Astrocyte (in vitro differentiated cells and primary cell): ENCODE results near the gene PLEKHO2.

Experiments used
- EZH2 ChIP-seq: IDR thresholded peaks from 2 replicates; pipeline ENCODE4 v1.6.1; 2012; ENCODE audit warnings: mild to moderate bottlenecking, low read length, inconsistent platforms; ENCODE audit not compliant: insufficient read depth
- TF ChIP-seq, protein P1 (sequence below): IDR thresholded peaks from 2 replicates; pipeline ENCODE4 v1.5.1; 2011; ENCODE audit warnings: low read depth, mild to moderate bottlenecking, inconsistent platforms, low read length, moderate library complexity; ENCODE audit not compliant: insufficient read depth

DNA sequence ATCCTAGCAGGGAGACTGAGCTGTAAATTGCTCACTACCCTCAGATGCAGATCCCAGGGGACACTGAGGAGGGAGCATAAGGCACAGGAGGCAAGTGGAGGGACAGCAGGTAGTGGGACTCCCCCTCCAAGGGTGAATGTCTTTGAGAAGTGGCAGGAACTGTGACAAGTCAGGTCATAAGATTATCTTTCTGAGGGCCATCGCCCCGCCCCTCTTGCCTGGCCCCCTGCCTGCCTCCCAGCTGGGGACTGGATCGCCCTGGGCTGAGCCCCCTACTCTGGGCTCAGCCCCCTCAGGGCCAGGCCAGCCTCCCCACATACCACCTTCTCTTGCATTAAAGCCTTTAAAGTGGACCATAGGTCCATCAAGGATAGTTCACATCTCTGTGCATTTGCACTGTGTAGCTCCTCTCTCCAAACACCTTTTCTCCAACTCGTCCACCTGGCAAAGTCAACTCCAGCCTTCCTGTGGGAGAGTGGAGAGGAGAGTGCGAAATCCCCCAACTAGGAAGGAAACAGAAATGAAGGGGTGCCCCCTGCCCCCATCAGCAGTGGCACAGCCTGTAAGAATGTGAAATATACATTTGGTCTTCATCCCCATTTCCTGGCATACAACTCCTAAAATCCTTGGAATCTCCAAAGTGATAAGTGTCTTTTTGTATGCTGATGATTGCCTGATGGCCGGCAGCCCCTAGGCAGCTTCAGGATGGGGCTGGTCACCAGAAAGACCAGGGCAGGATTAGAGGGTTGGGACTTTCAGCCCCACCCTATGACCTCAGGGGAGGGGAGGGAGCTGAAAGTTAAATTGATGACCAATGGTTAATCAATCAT is 31.0 kb upstream of the PLEKHO2 start:
- TF ChIP-seq, protein P1, sequence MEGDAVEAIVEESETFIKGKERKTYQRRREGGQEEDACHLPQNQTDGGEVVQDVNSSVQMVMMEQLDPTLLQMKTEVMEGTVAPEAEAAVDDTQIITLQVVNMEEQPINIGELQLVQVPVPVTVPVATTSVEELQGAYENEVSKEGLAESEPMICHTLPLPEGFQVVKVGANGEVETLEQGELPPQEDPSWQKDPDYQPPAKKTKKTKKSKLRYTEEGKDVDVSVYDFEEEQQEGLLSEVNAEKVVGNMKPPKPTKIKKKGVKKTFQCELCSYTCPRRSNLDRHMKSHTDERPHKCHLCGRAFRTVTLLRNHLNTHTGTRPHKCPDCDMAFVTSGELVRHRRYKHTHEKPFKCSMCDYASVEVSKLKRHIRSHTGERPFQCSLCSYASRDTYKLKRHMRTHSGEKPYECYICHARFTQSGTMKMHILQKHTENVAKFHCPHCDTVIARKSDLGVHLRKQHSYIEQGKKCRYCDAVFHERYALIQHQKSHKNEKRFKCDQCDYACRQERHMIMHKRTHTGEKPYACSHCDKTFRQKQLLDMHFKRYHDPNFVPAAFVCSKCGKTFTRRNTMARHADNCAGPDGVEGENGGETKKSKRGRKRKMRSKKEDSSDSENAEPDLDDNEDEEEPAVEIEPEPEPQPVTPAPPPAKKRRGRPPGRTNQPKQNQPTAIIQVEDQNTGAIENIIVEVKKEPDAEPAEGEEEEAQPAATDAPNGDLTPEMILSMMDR, result no peak
- no peak for TF ChIP-seq EZH2
